A549 (cell line): Measurements from ENCODE around the gene STK17A. TPM values are rescaled to one million over a fixed set of nuclear protein-coding genes. Genes with fewer than 3 reads are reported as not detected.

Source experiments
- ATAC-seq, 2 experiments: fragments of 200-7000 bp in 1 of 2; fragments of >200 bp in 1 of 2; cut with Nextera tagmentation in 1 of 2; cut with Tn5 transposase in 1 of 2; 3 replicates each; pipeline versions ENCODE4 v1.8.0 to v1.9.1; 2018 to 2020; ENCODE audit warnings: mild to moderate bottlenecking in 1 of 2, moderate library complexity in 1 of 2
- CTCF ChIA-PET: fragments of 300-600 bp; sonication (Branson Sonifier 250); formaldehyde crosslinking; extraction: SDS; loops from one replicate; lab custom pipeline; 2021; ENCODE audit warnings: antibody characterized with exemption, inconsistent platforms; lab: Yijun Ruan, JAX
- POLR2A ChIA-PET: fragments of 350-600 bp; formaldehyde crosslinking; extraction: SDS; loops from one replicate; lab custom pipeline; 2021; ENCODE audit warnings: antibody characterized with exemption, inconsistent platforms; lab: Yijun Ruan, JAX
- DNase-seq, 2 experiments: peaks; one replicate each; pipeline versions ENCODE4 v3.0.0 to v3.0.0-alpha.2; 2011 to 2016; ENCODE audit warnings: low read depth in 1 of 2, low spot score in 1 of 2
- FAIRE-seq: peaks from 2 replicates; lab custom pipeline; 2011; peaks lifted over from hg19 to GRCh38; lab: Jason Lieb, UNC
- H3K27ac ChIP-seq, 2 experiments: fragments of >200 bp; sonication (Bioruptor Twin); formaldehyde crosslinking; 3 replicates each; pipeline ENCODE4 v1.5.1; 2016 to 2017
- H3K4me1 ChIP-seq: fragments of >200 bp; sonication (Bioruptor Twin); formaldehyde crosslinking; 3 replicates; pipeline ENCODE4 v1.6.1; 2016
- H3K4me2 ChIP-seq: fragments of >200 bp; sonication (Bioruptor Twin); formaldehyde crosslinking; 3 replicates; pipeline ENCODE4 v1.6.1; 2016
- H3K4me3 ChIP-seq: fragments of >200 bp; sonication (Bioruptor Twin); formaldehyde crosslinking; 3 replicates; pipeline ENCODE4 v1.5.1; 2016
- H3K9me3 ChIP-seq: fragments of >200 bp; sonication (Bioruptor Twin); formaldehyde crosslinking; 3 replicates; pipeline ENCODE4 v1.6.1; 2016
- CEBPB ChIP-seq, 2 experiments: fragments of >200 bp in 1 of 2; sonication (Bioruptor Twin) in 1 of 2; formaldehyde crosslinking in 1 of 2; IDR thresholded peaks; 2 replicates each; pipeline ENCODE4 v1.6.1; 2012 to 2016
- CHD2 ChIP-seq: fragments of 150-350 bp; IDR thresholded peaks from 2 replicates; pipeline ENCODE4 v1.6.1; 2014; ENCODE audit warnings: low read length; ENCODE audit not compliant: partially characterized antibody
- CHD4 ChIP-seq: fragments of 200-600 bp; sonication (generic); IDR thresholded peaks from 2 replicates; pipeline ENCODE4 v1.6.1; 2016; ENCODE audit warnings: antibody characterized with exemption, mild to moderate bottlenecking, borderline replicate concordance
- EP300 ChIP-seq, 2 experiments: fragments of >200 bp; sonication (Bioruptor Twin); formaldehyde crosslinking; IDR thresholded peaks; 2 replicates in 1 of 2; 3 replicates in 1 of 2; pipeline ENCODE4 v1.6.1; 2016 to 2017
- FOSB ChIP-seq: fragments of 250-450 bp; sonication (Bioruptor Pico); IDR thresholded peaks from 2 replicates; pipeline ENCODE4 v1.5.0; 2020; ENCODE audit warnings: mild to moderate bottlenecking, moderate library complexity
- FOXS1 ChIP-seq: fragments of 250-450 bp; sonication (Bioruptor Pico); IDR thresholded peaks from 2 replicates; pipeline ENCODE4 v1.5.0; 2020; ENCODE audit warnings: mild to moderate bottlenecking, moderate library complexity
- HDAC2 ChIP-seq: fragments of 200-600 bp; sonication (generic); IDR thresholded peaks from 2 replicates; pipeline ENCODE4 v1.6.1; 2016
- HOXB13 ChIP-seq: fragments of 250-450 bp; sonication (Bioruptor Pico); IDR thresholded peaks from 2 replicates; pipeline ENCODE4 v1.5.0; 2020; ENCODE audit warnings: low read depth, mild to moderate bottlenecking, moderate library complexity
- NR3C1 ChIP-seq: fragments of >200 bp; sonication (Bioruptor Twin); formaldehyde crosslinking; IDR thresholded peaks from 3 replicates; pipeline ENCODE4 v1.6.1; 2017
- PHF8 ChIP-seq: fragments of 200-600 bp; sonication (generic); IDR thresholded peaks from 2 replicates; pipeline ENCODE4 v1.6.1; 2016; ENCODE audit warnings: low read depth, mild to moderate bottlenecking, antibody characterized with exemption, moderate library complexity, borderline replicate concordance
- POLR2AphosphoS2 ChIP-seq: conservative IDR thresholded peaks from 2 replicates; pipeline ENCODE4 v1.6.1; 2012; ENCODE audit warnings: low read length, improper control_type of control experiment, inconsistent platforms
- RFX5 ChIP-seq: fragments of 450-650 bp; IDR thresholded peaks from 2 replicates; pipeline ENCODE4 v1.7.1; 2014; ENCODE audit warnings: antibody characterized with exemption, mild to moderate bottlenecking, moderate library complexity
- TFCP2L1 ChIP-seq: fragments of 250-450 bp; sonication (Bioruptor Pico); IDR thresholded peaks from 2 replicates; pipeline ENCODE4 v1.5.0; 2021; ENCODE audit warnings: mild to moderate bottlenecking
- ZNF302 ChIP-seq: fragments of 250-450 bp; sonication (Bioruptor Pico); IDR thresholded peaks from 2 replicates; pipeline ENCODE4 v1.9.0; 2021; ENCODE audit warnings: inconsistent platforms, mild to moderate bottlenecking, moderate library complexity
- ZSCAN20 ChIP-seq: fragments of 250-450 bp; sonication (Bioruptor Pico); IDR thresholded peaks from 2 replicates; pipeline ENCODE4 v1.8.0; 2022; ENCODE audit warnings: mild to moderate bottlenecking, moderate library complexity
- WGBS: methylation state at CpG from one replicate; pipeline ENCODE4 v1.1.6; 2017; ENCODE audit errors: missing lambda C conversion rate; 5-methylcytosine and 5-hydroxymethylcytosine counted together
- polyA plus RNA-seq, 4 experiments: library from polyadenylated mRNA; depleted of rRNA in 3 of 4; stranded (reverse); fragments of >200 nt; fragmentation: RNase III in 1 of 4; extraction: RNeasy Plus Mini Kit Qiagen cat#74134 plus additional on column Dnase treatment in 1 of 4; gene quantifications; 2 replicates in 3 of 4; 3 replicates in 1 of 4; pipeline ENCODE4 v1.2.3, GENCODE V29; 2011 to 2017
- TF ChIP-seq, protein P1 (sequence below): fragments of 250-450 bp; sonication (Bioruptor Pico); IDR thresholded peaks from 2 replicates; pipeline ENCODE4 v1.5.0; 2020; ENCODE audit warnings: low read depth, mild to moderate bottlenecking, moderate library complexity
- TF ChIP-seq, protein P2 (sequence below): fragments of >200 bp; sonication (Bioruptor Twin); formaldehyde crosslinking; IDR thresholded peaks from 3 replicates; pipeline ENCODE4 v1.5.1; 2016
- TF ChIP-seq, protein P3 (sequence below): fragments of >200 bp; sonication (Bioruptor Twin); formaldehyde crosslinking; IDR thresholded peaks from 3 replicates; pipeline ENCODE4 v1.6.1; 2016
- TF ChIP-seq, protein P4 (sequence below): fragments of 150-350 bp; IDR thresholded peaks from 2 replicates; pipeline ENCODE4 v1.6.1; 2014; ENCODE audit warnings: low read depth, mild to moderate bottlenecking, low read length
- TF ChIP-seq, protein P5 (sequence below): IDR thresholded peaks from 2 replicates; pipeline ENCODE4 v1.6.1; 2012; ENCODE audit warnings: low read depth, borderline replicate concordance

Gene STK17A
- polyA plus RNA-seq, 2 of the 4 experiments (the other 2 are of a cell fraction): 27.3 to 47.5 TPM

DNA sequence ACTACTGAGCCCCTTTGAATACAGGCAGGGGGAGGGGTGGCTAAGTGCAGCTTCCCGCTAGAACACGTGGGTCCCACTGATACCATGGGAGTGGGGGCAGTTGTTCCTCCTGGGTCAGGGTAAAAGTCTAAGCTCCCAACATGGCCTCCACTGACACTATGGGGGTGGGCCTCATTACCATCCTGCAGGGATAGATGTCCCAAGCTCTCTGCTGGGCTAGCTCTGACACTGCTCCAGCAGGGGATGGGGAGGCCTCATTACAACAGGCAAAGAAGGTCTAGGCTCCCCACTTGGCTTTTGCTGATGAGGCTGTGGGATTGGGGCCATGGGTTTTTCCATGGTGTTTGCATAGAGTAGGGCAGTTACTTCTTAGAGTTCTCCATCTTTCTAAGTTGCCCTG lies 51.5 kb downstream of the STK17A start:
- H3K4me2 ChIP-seq: no peak overlapping the region
- no peaks in the 10 kb centered on the region for H3K9me3 ChIP-seq
- no peak overlapping the region for H3K4me3 ChIP-seq
- WGBS: 95% methylated on average over 2 of the region's 2 CpGs
- DNase-seq (no peak), FAIRE-seq (no peak), ATAC-seq (no peak)
- H3K4me1 ChIP-seq: peaks cover 19% of the 10 kb centered on the region; the same call in 2 of the 3 replicates
- H3K27ac ChIP-seq: no peak overlapping the region
- ChIA-PET CTCF (interaction anchor here (2.2 kb wide), 1 partner anchor 66 kb away, joined by 5 read pairs; no protein-coding TSS in a partner anchor), POLR2A (no interaction called here)
- TF ChIP-seq RFX5 (no peak), FOSB (CRISPR knock-in tag) (no peak), FOXS1 (no peak), ZSCAN20 (CRISPR knock-in tag) (no peak), CHD4 (no peak), ZNF302 (no peak)
- TF ChIP-seq, protein P1, sequence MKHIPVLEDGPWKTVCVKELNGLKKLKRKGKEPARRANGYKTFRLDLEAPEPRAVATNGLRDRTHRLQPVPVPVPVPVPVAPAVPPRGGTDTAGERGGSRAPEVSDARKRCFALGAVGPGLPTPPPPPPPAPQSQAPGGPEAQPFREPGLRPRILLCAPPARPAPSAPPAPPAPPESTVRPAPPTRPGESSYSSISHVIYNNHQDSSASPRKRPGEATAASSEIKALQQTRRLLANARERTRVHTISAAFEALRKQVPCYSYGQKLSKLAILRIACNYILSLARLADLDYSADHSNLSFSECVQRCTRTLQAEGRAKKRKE: no peak

DNA sequence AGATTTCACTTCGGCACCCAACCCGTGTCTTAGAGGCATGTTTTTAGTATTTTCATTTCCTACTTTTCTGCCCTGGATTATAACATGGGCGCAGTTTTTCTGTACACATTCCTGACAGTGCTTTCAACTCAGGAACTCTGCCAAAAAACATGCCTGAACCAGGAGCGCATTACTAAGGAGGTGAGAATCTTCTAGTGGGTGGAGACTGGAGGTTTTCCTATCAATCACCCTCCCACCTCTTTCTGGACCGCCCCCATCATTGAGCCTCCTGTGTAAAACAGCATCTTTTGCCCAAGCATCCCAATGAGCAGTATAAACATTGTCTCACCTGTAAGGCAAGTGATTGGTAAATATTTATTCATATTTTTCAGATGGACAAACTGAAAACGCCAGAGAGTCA lies 53.2 kb downstream of the STK17A start:
- POLR2A ChIA-PET: no interaction called here
- DNase-seq (peak in 1 of 2 experiments; percentile 10), FAIRE-seq (no peak), ATAC-seq (peak in 1 of 2 experiments; percentile 19; a peak in 1 of 6 replicates)
- Histone ChIP-seq H3K27ac (no peak overlapping the region), H3K4me3 (no peak overlapping the region), H3K9me3 (no peaks in the 10 kb centered on the region), H3K4me2 (no peak overlapping the region), H3K4me1 (peaks cover 28% of the 10 kb centered on the region; the same call in 2 of the 3 replicates)
- CTCF ChIA-PET: interaction anchor here (1.3 kb wide), 1 partner anchor 64 kb away, joined by 4 read pairs; no protein-coding TSS in a partner anchor
- no peak for TF ChIP-seq HOXB13 (CRISPR knock-in tag)
- TF ChIP-seq NR3C1: no peak
- no peak for TF ChIP-seq HDAC2
- no peak for TF ChIP-seq CHD2
- TF ChIP-seq POLR2AphosphoS2: no peak
- no peak for TF ChIP-seq FOSB (CRISPR knock-in tag)
- TF ChIP-seq, protein P2, sequence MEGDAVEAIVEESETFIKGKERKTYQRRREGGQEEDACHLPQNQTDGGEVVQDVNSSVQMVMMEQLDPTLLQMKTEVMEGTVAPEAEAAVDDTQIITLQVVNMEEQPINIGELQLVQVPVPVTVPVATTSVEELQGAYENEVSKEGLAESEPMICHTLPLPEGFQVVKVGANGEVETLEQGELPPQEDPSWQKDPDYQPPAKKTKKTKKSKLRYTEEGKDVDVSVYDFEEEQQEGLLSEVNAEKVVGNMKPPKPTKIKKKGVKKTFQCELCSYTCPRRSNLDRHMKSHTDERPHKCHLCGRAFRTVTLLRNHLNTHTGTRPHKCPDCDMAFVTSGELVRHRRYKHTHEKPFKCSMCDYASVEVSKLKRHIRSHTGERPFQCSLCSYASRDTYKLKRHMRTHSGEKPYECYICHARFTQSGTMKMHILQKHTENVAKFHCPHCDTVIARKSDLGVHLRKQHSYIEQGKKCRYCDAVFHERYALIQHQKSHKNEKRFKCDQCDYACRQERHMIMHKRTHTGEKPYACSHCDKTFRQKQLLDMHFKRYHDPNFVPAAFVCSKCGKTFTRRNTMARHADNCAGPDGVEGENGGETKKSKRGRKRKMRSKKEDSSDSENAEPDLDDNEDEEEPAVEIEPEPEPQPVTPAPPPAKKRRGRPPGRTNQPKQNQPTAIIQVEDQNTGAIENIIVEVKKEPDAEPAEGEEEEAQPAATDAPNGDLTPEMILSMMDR: no peak
- no peak for TF ChIP-seq EP300 (IDR thresholded peaks at IDR 0.05)
- no peak for TF ChIP-seq PHF8
- TF ChIP-seq, protein P3, sequence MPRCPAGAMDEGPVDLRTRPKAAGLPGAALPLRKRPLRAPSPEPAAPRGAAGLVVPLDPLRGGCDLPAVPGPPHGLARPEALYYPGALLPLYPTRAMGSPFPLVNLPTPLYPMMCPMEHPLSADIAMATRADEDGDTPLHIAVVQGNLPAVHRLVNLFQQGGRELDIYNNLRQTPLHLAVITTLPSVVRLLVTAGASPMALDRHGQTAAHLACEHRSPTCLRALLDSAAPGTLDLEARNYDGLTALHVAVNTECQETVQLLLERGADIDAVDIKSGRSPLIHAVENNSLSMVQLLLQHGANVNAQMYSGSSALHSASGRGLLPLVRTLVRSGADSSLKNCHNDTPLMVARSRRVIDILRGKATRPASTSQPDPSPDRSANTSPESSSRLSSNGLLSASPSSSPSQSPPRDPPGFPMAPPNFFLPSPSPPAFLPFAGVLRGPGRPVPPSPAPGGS: no peak
- TF ChIP-seq, protein P4, sequence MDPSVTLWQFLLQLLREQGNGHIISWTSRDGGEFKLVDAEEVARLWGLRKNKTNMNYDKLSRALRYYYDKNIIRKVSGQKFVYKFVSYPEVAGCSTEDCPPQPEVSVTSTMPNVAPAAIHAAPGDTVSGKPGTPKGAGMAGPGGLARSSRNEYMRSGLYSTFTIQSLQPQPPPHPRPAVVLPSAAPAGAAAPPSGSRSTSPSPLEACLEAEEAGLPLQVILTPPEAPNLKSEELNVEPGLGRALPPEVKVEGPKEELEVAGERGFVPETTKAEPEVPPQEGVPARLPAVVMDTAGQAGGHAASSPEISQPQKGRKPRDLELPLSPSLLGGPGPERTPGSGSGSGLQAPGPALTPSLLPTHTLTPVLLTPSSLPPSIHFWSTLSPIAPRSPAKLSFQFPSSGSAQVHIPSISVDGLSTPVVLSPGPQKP: no peak
- TF ChIP-seq, protein P5, sequence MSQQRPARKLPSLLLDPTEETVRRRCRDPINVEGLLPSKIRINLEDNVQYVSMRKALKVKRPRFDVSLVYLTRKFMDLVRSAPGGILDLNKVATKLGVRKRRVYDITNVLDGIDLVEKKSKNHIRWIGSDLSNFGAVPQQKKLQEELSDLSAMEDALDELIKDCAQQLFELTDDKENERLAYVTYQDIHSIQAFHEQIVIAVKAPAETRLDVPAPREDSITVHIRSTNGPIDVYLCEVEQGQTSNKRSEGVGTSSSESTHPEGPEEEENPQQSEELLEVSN: no peak
- TF ChIP-seq CEBPB (IDR thresholded peaks at IDR 0.05): no peak
- no peak for TF ChIP-seq FOXS1
- TF ChIP-seq TFCP2L1 (CRISPR knock-in tag): no peak
- 74% methylated on average over 6 of the region's 6 CpGs for WGBS
